Activated naive CD8-positive, alpha-beta T cell treated with anti-CD3 and anti-CD28 coated beads, Interleukin-2, amount 50 U/mL, for 16 hours (primary cell): ENCODE data around the gene MYBPC2.

ENCODE experiments used
- DNase-seq: peaks from one replicate; pipeline ENCODE4 v3.0.0-alpha.2; 2020; ENCODE audit warnings: low read depth, low spot score

MYBPC2 gene

GRCh38 chr19:50500753-50501151 is 68.1 kb downstream of the MYBPC2 start:
- DNase-seq, result no peak

DNA sequence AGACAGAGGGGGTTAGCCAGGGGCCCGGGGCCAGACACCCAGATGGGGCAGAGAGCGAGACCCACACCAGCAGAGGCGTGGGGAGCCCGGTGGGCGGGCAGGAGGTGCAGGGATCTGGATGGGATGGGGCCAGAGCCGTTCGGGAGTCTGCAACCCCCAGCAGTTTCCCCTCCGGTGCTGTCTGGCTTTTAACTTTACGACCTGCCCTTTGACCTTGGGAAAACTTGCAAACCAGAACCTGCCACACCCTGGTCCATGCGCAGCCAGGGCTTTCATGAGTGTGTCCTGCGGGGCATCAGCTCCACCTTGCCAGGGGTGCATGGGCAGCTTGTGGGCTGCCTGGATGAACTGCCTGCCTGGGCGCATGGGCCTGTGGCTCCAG is 68.5 kb downstream of the MYBPC2 start:
- DNase-seq, result no peak

GRCh38 chr19:50501568-50502475 is 69.1 kb downstream of the MYBPC2 start:
- DNase-seq, result no peak

DNA sequence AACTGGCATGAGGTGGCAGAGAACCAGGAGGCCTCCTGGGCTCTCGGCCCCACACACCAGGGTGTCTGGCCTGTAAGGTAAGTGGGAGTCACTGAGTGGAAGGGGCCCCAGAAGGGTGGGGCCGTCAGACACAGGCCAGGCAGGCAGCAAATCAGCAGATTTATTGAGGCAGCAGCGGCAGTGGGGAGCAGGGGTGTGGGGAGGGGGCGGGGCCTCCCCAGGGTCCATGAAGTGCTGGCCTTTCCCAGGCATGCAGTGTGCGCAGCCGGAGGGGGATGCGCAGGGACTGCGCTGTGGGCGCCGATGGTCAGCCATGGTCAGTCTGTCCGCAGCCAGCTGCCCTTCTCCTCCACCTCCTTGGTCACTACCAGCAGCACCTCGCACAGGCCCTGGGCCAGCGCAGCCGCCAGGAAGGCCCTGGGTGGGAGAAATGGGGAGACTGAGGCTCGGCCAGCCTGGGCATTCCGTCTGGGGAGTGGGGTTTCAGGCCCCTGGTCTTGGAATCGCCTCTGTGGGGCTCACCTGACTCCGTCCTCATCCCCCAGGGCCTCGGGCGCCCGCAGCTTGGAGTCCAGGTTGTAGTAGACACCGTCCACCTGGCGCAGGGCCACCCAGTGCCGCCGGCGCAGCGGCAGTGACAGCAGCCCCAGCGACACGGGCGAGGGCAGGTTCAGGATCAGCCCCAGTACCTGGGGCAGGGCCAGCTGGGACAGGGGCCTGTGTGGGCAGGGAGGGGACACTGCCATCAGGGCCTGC is 73.3 kb downstream of the MYBPC2 start:
- no peak for DNase-seq

- no peak for DNase-seq
Observed at GRCh38 chr19:50506700-50507099, 74.0 kb downstream of the MYBPC2 start.

GRCh38 chr19:50507376-50507775 is 74.7 kb downstream of the MYBPC2 start:
- no peak for DNase-seq

DNA sequence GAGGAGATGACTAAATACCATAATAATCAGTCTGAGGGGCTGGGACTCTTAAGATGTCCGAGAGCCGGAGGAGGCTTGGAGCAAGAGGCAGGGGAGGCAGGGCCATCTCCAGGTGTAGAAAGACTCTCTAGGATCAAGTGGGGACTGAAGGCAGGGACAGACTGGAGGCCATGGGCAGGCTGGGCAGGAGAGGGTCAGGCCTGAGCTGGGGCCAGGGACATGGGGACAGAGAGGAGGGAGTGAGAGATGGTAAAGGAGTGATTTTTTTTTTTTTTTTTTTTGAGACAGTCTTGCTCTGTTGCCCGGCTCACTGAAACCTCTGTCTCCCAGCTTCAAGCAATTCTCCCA is 76.1 kb downstream of the MYBPC2 start:
- no peak for DNase-seq

DNA sequence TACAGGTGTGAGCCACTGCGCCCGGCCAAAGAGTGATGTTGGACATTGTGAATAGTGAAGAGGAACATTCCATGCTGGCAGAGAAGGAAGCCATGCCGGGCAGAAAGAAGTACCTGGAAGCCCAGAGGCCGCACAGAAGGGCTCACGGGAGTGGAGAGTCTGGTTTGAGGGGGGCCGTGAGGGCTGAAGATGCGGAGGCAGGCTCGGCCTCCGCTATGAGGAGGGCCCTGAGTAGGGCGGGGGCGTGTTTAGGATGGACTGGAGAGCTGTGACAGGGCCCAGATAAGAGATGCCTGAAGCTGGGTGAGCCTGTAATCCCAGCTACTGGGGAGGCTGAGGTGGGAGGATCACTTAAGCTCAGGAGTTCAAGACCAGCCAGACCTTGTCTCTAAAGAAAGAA is 76.7 kb downstream of the MYBPC2 start:
- no peak for DNase-seq

DNA sequence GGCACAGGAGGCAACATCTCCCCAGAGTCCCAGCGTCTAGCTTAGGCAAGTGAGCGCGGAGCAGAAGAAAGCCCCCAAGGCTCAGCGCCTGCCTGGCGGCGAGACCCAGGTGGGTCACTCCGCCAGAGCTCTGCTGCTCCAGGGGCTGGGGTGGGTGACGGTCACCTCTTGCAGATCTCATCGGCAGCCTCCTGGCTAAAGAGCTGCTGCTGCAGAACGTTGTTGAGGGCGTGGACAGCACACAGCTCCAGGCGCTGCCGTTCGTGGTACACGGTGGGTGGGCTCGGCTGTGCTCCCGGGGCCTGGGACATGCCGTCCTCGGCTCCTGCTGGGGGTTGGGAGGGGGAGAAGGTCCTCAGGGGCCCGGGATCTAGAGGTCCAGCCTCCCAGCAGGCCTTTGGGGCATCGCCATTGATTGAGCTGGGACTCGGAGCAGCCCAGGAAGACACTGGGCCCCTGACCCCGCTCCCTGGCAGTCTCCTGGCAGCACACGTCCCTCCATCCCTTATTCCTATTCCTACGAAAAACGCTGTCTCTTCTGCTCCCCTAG is 77.5 kb downstream of the MYBPC2 start:
- no peak for DNase-seq

- no peak for DNase-seq
Observed at GRCh38 chr19:50510700-50511068, 78.0 kb downstream of the MYBPC2 start.

DNA sequence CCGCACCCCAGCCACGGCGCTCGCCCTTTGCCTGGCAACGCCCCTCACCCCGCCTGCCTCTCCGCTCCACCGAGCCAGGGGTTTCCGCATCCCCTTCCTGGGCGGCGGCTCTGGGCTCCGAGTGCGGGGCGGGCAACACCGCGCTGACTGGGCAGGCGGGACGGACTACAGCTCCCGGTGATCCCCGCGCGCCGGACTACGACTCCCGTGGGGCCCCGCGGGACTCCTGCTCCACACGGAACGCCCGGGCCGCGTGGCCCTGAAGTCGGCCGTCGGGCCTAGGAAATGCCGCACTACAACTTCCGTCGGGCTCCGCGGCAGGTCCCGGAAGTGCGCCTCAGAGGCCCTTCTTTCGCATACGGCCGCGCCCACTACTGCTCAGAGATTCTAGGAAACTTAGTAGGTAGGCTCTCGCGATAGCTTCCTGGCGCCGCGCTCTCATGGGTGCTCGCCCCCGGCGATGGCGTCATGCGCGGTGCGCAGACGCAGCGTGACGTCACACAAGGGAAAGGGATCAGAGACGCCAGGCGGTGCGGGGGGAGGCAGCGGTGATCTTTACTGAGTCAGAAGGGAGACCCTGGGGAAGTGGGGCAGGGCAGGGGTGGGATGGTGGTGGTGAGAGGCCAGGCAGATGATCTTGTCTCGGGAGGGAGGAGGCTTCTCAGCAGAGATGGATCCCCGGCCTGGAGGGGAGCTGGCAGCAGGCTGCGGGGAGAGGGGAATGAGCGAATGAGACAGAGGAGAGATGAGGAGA is 78.6 kb downstream of the MYBPC2 start, which contains the start of gene JOSD2:
Gene JOSD2 (minus strand): TSS at position 123 of the 754 bp plus-strand sequence. CDS start 760 bp downstream, outside the sequence.
- DNase-seq, result peak; percentile 96

GRCh38 chr19:50512112-50512998 is 79.7 kb downstream of the MYBPC2 start:
- DNase-seq, result no peak

DNA sequence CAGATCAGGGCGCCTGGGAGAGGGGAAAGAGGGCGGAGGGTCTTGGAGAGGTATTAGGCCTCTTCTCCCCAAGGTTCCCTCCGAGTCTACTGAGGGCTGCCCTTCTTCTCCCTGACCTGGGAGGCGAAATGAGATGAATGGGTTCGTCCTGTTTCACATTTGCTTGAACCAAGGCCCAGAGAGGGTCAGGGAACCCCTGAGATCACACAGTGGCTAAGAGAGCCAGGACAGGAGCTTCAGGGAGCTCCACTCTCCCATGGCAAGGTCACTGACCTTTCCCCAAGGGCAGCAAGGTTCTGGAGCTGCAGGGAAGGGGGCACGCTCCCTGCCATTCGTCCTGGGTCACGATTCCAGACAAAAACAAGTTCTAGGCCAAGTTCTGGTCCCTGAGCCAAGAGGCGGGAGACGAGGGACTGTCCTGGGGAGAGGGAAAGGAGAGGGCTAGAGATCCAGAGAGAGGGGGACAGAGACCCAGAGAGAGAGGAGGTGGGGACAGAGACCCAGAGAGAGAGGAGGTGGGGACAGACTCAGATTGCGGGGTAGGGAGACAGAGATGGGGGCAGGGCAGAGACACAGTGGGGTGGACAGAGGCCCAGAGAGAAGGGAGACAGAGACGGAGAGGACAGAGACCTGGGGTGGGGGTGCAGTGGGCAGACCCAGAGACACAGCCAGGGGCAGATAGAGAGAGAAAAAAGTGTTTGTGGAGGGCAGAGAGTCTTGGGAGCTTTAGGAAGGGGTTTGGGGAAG is 80.5 kb downstream of the MYBPC2 start:
- no peak for DNase-seq

DNA sequence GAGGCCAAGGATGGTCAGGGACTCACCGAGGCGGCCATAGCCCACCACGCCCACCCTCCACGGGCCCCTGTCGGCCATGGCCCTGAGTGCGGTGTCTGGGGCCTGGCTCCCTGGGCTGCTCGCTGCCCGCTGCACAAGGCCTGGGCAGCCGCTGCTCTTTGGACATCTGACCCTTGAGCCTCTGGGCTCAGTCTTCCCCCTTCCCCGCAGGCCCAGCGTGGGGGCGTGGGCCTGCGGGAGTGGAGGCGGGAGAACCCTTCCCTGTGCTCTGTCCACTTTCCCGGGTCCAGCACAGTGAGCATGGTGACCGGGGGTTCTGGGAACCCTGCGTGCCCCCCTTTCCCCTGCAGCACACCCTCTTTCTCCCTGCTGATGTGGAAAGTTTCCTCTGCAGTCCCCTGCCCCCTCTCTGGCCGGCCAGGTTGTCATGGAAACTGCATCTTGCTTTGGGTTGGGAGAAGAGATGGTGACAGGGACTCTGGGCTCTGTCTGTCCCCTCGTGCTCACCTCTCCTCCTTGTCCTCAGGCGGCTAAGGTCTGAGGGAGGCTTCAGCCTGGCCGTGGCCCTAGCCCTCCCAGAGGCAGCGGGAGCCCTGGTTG is 81.2 kb downstream of the MYBPC2 start, which contains the start of gene ASPDH:
Gene ASPDH (minus strand): TSS at position 168 of the 600 bp plus-strand sequence. CDS start 90 bp downstream, at position 78.
- DNase-seq, result no peak

- DNase-seq, result no peak
Observed at GRCh38 chr19:50514346-50515167, 81.9 kb downstream of the MYBPC2 start.

DNA sequence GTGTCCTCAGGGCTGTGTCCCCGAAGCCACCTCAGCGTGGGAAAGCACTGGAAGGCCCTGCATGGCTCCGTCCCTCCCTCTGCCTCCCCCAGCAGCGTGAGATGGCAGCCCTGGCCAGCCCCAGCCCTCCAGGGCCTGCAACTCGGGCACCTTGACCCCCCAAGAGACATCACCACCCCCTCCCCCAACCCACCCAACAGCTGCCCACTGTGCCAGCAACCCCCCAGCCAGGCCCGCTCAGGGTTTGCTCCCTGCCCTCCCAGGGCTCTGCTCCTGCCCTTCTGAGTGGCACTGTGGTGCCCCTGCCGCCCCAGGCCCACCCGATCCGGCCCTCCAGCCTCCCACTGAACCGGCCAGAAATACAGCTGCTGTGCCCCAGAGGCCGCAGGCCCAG is 82.5 kb downstream of the MYBPC2 start:
- no peak for DNase-seq
